Right lobe of liver (tissue), 6 donors: ENCODE results near the gene RNASEH2C. TPM values are rescaled to one million over a fixed set of nuclear protein-coding genes. Genes with fewer than 3 reads are reported as not detected.

ENCODE experiments used
- ATAC-seq, 4 donors: fragments of 200-7000 bp; cut with Tn5 transposase; one replicate each; pipeline ENCODE4 v1.9.1; 2020; ENCODE audit warnings: mild to moderate bottlenecking in 4 of 4, moderate library complexity in 4 of 4
- DNase-seq, 3 donors: peaks; one replicate each; pipeline ENCODE4 v3.0.0-alpha.2; 2020
- H3K27ac ChIP-seq, 3 donors: fragments of 200-600 bp; one replicate each; pipeline ENCODE4 v1.8.0; 2022
- H3K27me3 ChIP-seq, 2 donors: fragments of 200-600 bp; one replicate each; pipeline ENCODE4 v1.8.0; 2022
- H3K36me3 ChIP-seq, 4 donors: fragments of 200-600 bp; sonication (generic) in 1 of 4; one replicate each; pipeline versions ENCODE4 v1.5.1 to v1.8.0; 2017 to 2022; ENCODE audit warnings: control low read depth in 1 of 4
- H3K4me1 ChIP-seq, 4 donors: fragments of 200-600 bp; sonication (generic) in 1 of 4; one replicate each; pipeline versions ENCODE4 v1.5.1 to v1.8.0; 2017 to 2022; ENCODE audit warnings: control low read depth in 1 of 4
- H3K4me3 ChIP-seq, 3 donors: fragments of 200-600 bp; one replicate each; pipeline ENCODE4 v1.8.0; 2022
- H3K9me3 ChIP-seq, 4 donors: fragments of 200-600 bp; sonication (generic) in 1 of 4; one replicate each; pipeline versions ENCODE4 v1.5.1 to v1.8.0; 2017 to 2022; ENCODE audit warnings: control low read depth in 1 of 4
- CTCF ChIP-seq, 4 donors: fragments of 200-600 bp in 3 of 4; fragments of 450-650 bp in 1 of 4; IDR thresholded peaks; one replicate each; pipeline versions ENCODE4 v1.5.1 to v1.8.0; 2016 to 2022; ENCODE audit warnings: antibody characterized with exemption in 4 of 4, mild to moderate bottlenecking in 2 of 4
- POLR2A ChIP-seq: fragments of 450-650 bp; IDR thresholded peaks from one replicate; pipeline ENCODE4 v1.6.1; 2017; ENCODE audit warnings: antibody characterized with exemption, mild to moderate bottlenecking
- WGBS: methylation state at CpG from one replicate; pipeline ENCODE4 v1.1.6; 2018; ENCODE audit warnings: low coverage, low lambda C conversion rate; ENCODE audit not compliant: insufficient coverage; ENCODE audit errors: missing lambda C conversion rate; 5-methylcytosine and 5-hydroxymethylcytosine counted together
- intact Hi-C, 2 donors: fragments of 100-400 bp; cut with DNase I; formaldehyde crosslinking; loops; one replicate each; pipeline versions ENCODE4 v1.11.2 to v1.14.1; 2022
- total RNA-seq, 6 experiments: library from RNA; depleted of rRNA in 2 of 6; stranded (reverse); fragments of >200 nt in 2 of 6; fragmentation: NEBNext Ultra II Directional in 3 of 6; extraction: Animal tissue kit (Norgen Biotek cat#: 25700) in 3 of 6; gene quantifications; one replicate each; pipeline versions ENCODE4 v1.1.0 to v1.2.4, GENCODE V29; 2016 to 2023
- donor health status: DM: no; HTN: yes; CAD: no.
- donor health status: DM: no; HTN: no; CAD: no.
- donor health status: DM: no; HTN: no; CAD: no.
- donor health status: DM: no; HTN: yes; CAD: no.
- donor health status: DM: no; HTN: yes; CAD: no.

RNASEH2C gene
- total RNA-seq, 6 experiments from 2014 or later = 16.8 to 39.1 (median 26.1) TPM

- H3K36me3 ChIP-seq = peaks cover 7 to 59% (median 23%) of the 10 kb centered on the region in 4 donors
- WGBS = 100% methylated on average over 2 of the region's 7 CpGs
- no peak for TF ChIP-seq POLR2A
- TF ChIP-seq CTCF (IDR thresholded peaks at IDR 0.05) = no peak
- ATAC-seq = no peak
- no peak for DNase-seq
- intact Hi-C loops = loop anchor here in 1 of 2 donors (10.0 kb wide), 1 partner anchor 98 kb away; no protein-coding TSS in a partner anchor
- no peak overlapping the region for H3K27ac ChIP-seq
- H3K4me1 ChIP-seq = peaks cover 0 to 23% (median 7%) of the 10 kb centered on the region in 4 donors
- no peaks in the 10 kb centered on the region for H3K27me3 ChIP-seq
- no peaks in the 10 kb centered on the region for H3K9me3 ChIP-seq
- no peak overlapping the region for H3K4me3 ChIP-seq
These were observed 4.3 kb downstream of the RNASEH2C start for GRCh38 chr11:65716302-65716701.

- Histone ChIP-seq H3K9me3 (no peaks in the 10 kb centered on the region), H3K27ac (no peak overlapping the region), H3K36me3 (peaks cover 7 to 59% (median 23%) of the 10 kb centered on the region in 4 donors), H3K4me1 (peaks cover 0 to 23% (median 4%) of the 10 kb centered on the region in 4 donors), H3K27me3 (no peaks in the 10 kb centered on the region), H3K4me3 (no peak overlapping the region)
- TF ChIP-seq CTCF (IDR thresholded peaks at IDR 0.05) (no peak), POLR2A (no peak)
- DNase-seq (no peak), ATAC-seq (no peak)
- whole genome bisulfite sequencing = 70% methylated on average over 2 of the region's 16 CpGs
- intact Hi-C loops = loop anchor here (5.0 to 10.0 kb wide), 2 partner anchors 100 to 103 kb away; no protein-coding TSS in a partner anchor
These were observed 6.2 kb downstream of the RNASEH2C start for GRCh38 chr11:65714433-65714832.

GRCh38 chr11:65713212-65713969 is 7.2 kb downstream of the RNASEH2C start:
- intact Hi-C loops = loop anchor here (5.0 to 10.0 kb wide), 2 partner anchors 101 to 104 kb away; no protein-coding TSS in a partner anchor
- peaks cover 0 to 16% (median 1%) of the 10 kb centered on the region in 4 donors for H3K4me1 ChIP-seq
- no peak for DNase-seq
- peak overlapping the region in 1 of 3 donors; percentile 70 for H3K4me3 ChIP-seq
- no peaks in the 10 kb centered on the region for H3K27me3 ChIP-seq
- H3K27ac ChIP-seq = no peak overlapping the region
- no peak for ATAC-seq
- TF ChIP-seq POLR2A (no peak), CTCF (IDR thresholded peaks at IDR 0.05) (no peak)
- WGBS = 92% methylated on average over 15 of the region's 24 CpGs
- no peaks in the 10 kb centered on the region for H3K9me3 ChIP-seq
- H3K36me3 ChIP-seq = peaks cover 7 to 50% (median 23%) of the 10 kb centered on the region in 4 donors

GRCh38 chr11:65712633-65713076 is 7.9 kb downstream of the RNASEH2C start:
- peaks cover 6 to 43% (median 22%) of the 10 kb centered on the region in 4 donors for H3K36me3 ChIP-seq
- H3K9me3 ChIP-seq = no peaks in the 10 kb centered on the region
- TF ChIP-seq POLR2A = no peak
- TF ChIP-seq CTCF (IDR thresholded peaks at IDR 0.05) = no peak
- WGBS = 37% methylated on average over 4 of the region's 11 CpGs
- peaks cover 0 to 16% (median 1%) of the 10 kb centered on the region in 4 donors for H3K4me1 ChIP-seq
- ATAC-seq (no peak), DNase-seq (no peak)
- peak overlapping the region; percentile 97 to 98 (median 97) for H3K27ac ChIP-seq
- peak overlapping the region; percentile 62 to 73 (median 70) for H3K4me3 ChIP-seq
- H3K27me3 ChIP-seq = no peaks in the 10 kb centered on the region
- intact Hi-C loops = loop anchor here (5.0 to 10.0 kb wide), 2 partner anchors 102 to 105 kb away; no protein-coding TSS in a partner anchor
